ENCODE results near the gene ERN2.

DNA sequence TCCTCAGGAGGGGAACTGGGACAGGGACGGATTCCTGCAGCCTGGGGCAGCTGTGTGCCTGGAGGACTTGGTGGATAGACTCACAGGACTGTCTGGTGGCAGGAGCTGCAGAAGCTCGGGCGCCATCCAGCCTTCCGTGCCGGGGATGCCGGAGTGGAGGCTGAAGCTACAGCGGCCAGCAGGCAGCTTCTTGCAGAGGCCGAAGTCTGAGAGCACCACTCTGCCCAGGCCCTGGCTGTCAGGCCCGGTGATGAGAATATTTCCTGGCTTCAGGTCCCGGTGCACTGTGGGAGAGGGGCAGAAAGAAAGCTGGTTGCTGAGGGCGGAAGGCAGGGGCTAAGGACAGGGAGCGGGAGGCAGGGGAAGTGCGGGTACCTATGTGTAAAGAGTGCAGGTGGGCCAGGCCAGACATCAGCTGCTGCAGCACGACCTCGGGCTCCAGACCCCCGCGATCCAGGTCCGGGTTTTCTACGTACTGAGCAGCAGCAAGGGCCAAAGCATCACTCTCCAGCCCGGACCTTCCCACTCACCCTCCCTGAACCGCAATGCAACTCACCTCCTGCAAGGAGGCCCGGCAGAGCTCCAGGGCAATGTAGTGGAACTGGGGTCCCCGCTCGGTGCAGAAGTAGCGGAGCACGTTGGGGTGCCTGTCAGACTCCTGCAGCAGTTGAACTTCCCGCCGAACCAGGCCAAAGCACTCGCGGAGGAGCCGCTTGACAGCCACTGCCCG lies 18.2 kb downstream of the ERN2 start:
- TF ChIP-seq, protein P1, sequence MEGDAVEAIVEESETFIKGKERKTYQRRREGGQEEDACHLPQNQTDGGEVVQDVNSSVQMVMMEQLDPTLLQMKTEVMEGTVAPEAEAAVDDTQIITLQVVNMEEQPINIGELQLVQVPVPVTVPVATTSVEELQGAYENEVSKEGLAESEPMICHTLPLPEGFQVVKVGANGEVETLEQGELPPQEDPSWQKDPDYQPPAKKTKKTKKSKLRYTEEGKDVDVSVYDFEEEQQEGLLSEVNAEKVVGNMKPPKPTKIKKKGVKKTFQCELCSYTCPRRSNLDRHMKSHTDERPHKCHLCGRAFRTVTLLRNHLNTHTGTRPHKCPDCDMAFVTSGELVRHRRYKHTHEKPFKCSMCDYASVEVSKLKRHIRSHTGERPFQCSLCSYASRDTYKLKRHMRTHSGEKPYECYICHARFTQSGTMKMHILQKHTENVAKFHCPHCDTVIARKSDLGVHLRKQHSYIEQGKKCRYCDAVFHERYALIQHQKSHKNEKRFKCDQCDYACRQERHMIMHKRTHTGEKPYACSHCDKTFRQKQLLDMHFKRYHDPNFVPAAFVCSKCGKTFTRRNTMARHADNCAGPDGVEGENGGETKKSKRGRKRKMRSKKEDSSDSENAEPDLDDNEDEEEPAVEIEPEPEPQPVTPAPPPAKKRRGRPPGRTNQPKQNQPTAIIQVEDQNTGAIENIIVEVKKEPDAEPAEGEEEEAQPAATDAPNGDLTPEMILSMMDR (IDR thresholded peaks at IDR 0.05) = no peak
- no peak for TF ChIP-seq POLR2A (IDR thresholded peaks at IDR 0.05)

All from right lobe of liver (tissue), 4 donors.